SW480 (cell line): ENCODE measurements around the gene RXFP4.

Source experiments
- DNase-seq: peaks from one replicate; pipeline ENCODE4 v3.0.0-alpha.2; 2016; ENCODE audit warnings: low spot score

The RXFP4 gene

GRCh38 chr1:155960081-155960745, 18.8 kb downstream of the RXFP4 start:
- no peak for DNase-seq

- DNase-seq = peak; percentile 94
Measured at GRCh38 chr1:155961937-155962336, 20.5 kb downstream of the RXFP4 start.

DNA sequence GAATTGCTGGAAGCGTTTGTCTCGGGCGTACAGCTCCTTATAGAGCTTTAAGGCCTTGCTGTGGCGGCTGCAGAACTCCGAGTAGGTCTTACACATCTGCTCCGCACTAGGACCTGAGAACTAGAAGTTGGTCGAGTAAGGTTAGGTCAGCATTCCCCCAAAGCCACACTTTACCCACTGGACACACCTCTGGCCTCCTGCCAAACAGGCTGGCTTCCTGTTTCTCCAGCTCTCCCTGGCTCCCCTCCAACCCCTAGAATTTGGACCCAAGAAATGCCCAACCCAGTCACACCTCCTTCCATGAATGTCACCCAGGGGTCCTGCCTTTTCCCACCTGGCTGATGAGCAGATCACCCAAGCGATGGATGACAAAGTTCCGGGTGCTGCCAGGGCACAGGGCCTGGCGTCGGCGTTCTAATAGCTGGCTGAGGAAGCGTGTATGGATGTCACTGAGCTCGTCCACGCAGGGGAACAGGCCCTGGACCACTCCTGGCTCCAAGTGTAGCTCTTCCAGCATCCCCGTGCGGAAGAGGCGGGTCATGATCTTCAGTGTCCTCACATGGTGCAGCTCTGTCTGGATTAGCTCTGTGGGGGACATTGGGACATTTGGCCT, 21.3 kb downstream of the RXFP4 start:
- no peak for DNase-seq

DNA sequence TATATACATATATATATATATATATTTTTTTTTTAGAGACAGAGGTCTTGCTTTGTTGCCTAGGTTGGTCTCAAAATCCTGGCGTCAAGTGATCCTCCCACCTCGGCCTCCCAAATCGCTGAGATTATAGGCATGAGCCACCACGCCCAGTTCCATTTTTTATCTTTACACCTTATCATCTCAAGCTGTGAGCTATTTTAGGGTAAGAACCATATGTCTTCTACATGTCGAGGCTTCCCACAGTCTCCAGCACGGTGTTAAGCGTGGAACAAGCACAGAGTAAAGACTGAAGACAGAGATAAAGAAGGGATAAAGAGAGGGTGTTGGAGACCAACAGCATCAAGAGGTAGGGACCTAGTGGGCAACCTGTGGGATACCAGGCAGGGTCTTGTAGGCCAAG, 22.8 kb downstream of the RXFP4 start:
- DNase-seq = no peak

GRCh38 chr1:155966135-155966534, 24.7 kb downstream of the RXFP4 start:
- DNase-seq = no peak

DNA sequence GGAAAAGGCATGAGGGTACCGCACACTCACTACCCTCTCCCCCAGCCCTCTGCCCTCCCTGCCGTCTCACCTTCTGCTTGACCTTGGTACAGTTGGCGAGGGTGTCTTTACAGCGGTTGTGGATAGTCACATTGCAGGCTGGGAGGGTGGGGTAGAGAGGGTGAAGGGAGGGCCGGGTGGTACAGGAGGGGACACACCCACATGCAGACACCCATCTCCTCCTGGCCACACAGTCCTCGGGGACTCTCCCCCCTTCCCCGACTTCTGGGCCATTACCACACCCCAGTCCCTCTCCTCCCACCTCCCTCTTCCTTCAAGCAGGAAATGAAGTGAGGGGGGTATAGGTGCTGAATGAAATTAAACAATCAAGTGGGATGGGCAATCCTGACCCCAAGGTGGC, 25.3 kb downstream of the RXFP4 start:
- no peak for DNase-seq

- no peak for DNase-seq
Measured at GRCh38 chr1:155967341-155968050, 26.1 kb downstream of the RXFP4 start.

- DNase-seq = no peak
Measured at GRCh38 chr1:155968051-155968400, 26.6 kb downstream of the RXFP4 start.

- DNase-seq = no peak
Measured at GRCh38 chr1:155968670-155969069, 27.2 kb downstream of the RXFP4 start.

GRCh38 chr1:155969377-155969791, 27.9 kb downstream of the RXFP4 start:
- no peak for DNase-seq

- no peak for DNase-seq
Measured at GRCh38 chr1:155970531-155971167, 29.2 kb downstream of the RXFP4 start.

- no peak for DNase-seq
Measured at GRCh38 chr1:155971910-155972809, 30.7 kb downstream of the RXFP4 start.

GRCh38 chr1:155973723-155974122, 32.3 kb downstream of the RXFP4 start:
- no peak for DNase-seq

GRCh38 chr1:155974208-155975115, 33.0 kb downstream of the RXFP4 start:
- DNase-seq = no peak

- no peak for DNase-seq
Measured at GRCh38 chr1:155975375-155976061, 34.1 kb downstream of the RXFP4 start.

- DNase-seq = peak; percentile 35
Measured at GRCh38 chr1:155976062-155976912, 34.8 kb downstream of the RXFP4 start.

GRCh38 chr1:155976913-155977689, 35.7 kb downstream of the RXFP4 start:
- DNase-seq = peak; percentile 39

DNA sequence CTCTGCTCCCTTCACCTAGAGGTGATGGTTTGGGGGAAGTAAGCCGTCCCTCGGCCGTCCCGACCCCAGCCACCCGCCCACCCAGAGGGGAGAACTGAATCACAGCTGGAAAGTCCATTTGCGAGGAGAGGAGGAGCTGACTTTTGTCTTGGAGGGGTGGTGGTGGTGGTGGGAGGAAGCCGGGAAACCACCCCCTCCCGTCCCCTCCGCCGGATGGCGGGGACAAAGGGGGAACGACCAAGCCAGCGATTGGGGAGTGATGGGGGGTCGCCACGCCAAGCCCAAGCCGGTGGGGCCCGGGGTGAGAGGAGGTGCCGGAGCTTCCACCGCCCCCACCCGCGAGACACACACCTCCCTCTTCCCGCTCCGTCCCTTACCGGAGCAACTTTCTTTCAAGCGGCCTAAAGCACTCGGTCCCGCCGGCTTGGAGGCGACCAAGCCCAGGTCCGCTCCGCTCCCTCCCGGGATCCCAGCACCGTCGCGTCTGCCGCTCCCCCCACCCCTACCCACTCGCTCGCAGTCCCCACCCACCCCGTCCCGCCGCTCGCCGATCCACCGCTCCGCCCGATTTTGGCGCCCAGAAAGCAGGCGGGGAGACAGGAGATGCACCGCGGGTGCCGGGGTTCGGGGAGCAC, 36.4 kb downstream of the RXFP4 start:
- DNase-seq = no peak
